Measurements from ENCODE around the gene PPEF2.

DNA sequence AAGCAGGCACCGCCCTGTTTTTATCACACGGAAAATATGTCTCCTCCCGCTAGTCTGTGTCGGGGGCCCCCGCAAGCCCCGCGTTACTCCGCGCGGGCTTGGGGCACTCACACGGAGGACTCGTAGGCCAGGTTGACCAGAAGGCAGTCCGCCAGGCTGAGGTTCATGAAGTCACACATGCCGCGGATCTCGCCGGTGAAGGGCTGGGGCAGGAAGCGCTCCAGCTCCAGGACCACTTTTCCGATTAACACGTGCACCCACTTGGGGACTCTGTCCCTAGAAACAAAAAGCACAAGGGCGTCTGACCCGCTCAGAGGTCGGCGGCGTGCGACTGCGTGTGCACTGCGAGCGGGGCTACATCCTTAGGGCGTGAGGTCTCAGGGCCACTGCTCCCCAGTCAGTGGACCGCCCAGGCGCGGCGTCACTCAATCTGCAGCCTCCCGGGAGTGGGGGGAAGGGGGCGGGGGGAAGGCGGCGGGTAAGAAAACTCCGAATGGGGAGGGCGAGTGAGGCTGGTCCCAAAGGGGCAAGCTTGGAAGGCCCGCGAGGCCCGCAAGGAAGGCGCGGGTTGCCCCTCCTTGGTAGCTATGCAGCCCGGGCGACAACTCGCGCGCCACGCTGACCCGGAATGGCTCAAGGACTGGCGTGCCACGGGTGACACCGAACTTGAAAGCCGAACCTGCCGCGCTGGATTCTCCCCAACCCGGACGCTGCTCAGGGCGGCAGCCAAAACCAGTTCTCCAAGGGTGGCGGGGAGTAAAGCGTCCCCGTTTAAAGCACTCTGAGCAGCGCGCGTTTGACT, 37.8 kb upstream of the PPEF2 start:
- TF ChIP-seq KDM1A (IDR thresholded peaks at IDR 0.05; ENCODE audit: low read depth) (no peak), HOXB13 (CRISPR knock-in tag; IDR thresholded peaks at IDR 0.05; ENCODE audit: low read depth) (no peak), SREBF2 (IDR thresholded peaks at IDR 0.05) (no peak)

Measured in A549 (cell line).